Fibroblast of pulmonary artery (primary cell): Measurements from ENCODE around the gene NRROS.

ENCODE experiments used
- DNase-seq: peaks from one replicate; pipeline ENCODE4 v3.0.0-alpha.2; 2010; ENCODE audit warnings: low read depth
- H3K4me3 ChIP-seq: replicated peaks from 2 replicates; pipeline ENCODE4 v1.5.1; 2011; ENCODE audit warnings: low read depth, mild to moderate bottlenecking, control low read depth, low read length, moderate library complexity
- CTCF ChIP-seq: IDR thresholded peaks from 2 replicates; pipeline ENCODE4 v1.5.1; 2011; ENCODE audit warnings: mild to moderate bottlenecking, control low read depth, low read length, inconsistent platforms; ENCODE audit errors: missing control alignments

NRROS gene

GRCh38 chr3:196677931-196678330, 38.4 kb downstream of the NRROS start:
- no peak for TF ChIP-seq CTCF
- DNase-seq, result no peak
- H3K4me3 ChIP-seq, result no peak overlapping the region

- TF ChIP-seq CTCF, result peak; percentile 82
- H3K4me3 ChIP-seq, result no peak overlapping the region
- peak; percentile 75 for DNase-seq
Observed at GRCh38 chr3:196684548-196685407, 45.3 kb downstream of the NRROS start.

DNA sequence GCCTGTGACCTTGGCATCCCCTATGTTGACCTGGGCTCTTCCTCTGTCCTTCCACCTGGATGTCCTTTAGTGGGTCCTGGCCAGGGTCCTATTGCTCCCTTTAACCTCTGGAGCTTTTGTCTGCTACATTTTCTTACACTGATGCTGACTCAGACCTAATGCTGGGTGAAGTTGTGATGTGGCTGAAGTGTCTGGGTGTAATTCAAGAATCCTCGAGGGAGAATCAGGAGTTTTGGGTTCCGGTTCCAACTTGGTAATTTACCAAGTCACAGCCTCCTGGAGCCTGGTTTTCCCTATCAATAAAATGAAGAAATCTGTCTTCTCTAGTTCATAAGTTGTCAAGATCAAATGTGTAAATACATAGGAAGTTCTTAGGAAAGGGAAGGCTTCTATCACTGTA, 46.9 kb downstream of the NRROS start:
- peak; percentile 28 for DNase-seq
- TF ChIP-seq CTCF, result no peak
- no peak overlapping the region for H3K4me3 ChIP-seq

- peak; percentile 99 for DNase-seq
Observed at GRCh38 chr3:196688349-196688748, 48.9 kb downstream of the NRROS start.

DNA sequence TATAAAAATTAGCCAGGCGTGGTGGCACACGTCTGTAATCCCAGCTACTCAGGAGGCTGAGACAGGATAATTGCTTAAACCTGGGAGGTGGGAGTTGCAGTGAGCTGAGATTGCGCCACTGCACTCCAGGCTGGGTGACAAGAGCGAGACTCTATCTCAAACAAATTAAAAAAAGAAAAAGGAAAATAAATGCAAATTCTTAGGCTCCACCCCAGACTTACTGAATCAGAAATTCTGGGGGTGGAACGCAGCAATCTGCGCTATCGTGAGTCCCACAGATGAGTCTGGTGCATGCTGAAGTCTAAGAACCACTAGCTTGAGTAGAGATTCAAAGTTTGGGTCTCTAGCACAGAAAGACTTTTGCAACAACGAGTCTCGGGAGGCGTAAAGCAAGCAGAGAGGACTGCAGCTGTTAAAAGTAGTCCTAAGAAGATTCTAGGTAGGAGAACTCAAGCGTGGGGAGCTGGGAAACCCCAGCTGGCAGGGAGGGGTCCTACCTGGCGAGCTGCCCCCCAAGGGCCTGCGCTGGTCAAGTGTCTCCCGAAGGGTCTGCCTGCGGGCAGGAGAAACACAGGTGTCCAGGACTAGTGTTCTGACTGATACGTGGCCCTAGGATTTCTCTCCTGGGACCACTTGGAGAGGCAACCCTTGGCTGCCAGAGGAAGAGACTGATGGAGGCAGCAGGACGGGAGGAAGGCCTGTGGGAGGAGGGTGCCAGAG, 50.6 kb downstream of the NRROS start:
- H3K4me3 ChIP-seq, result no peak overlapping the region
- no peak for DNase-seq
- no peak for TF ChIP-seq CTCF

More at GRCh38 chr3:196688349-196688748, 48.9 kb downstream of the NRROS start:
- TF ChIP-seq CTCF, result no peak
- H3K4me3 ChIP-seq, result no peak overlapping the region

GRCh38 chr3:196691386-196691785, 51.9 kb downstream of the NRROS start:
- no peak for DNase-seq
- no peak overlapping the region for H3K4me3 ChIP-seq
- no peak for TF ChIP-seq CTCF
